Measurements from ENCODE around the gene LARP1. TPM values are rescaled to one million over a fixed set of nuclear protein-coding genes. Genes with fewer than 3 reads are reported as not detected.

The LARP1 gene
- total RNA-seq, 6 donors from 2014 or later, result 107 to 154 (median 129) TPM

DNA sequence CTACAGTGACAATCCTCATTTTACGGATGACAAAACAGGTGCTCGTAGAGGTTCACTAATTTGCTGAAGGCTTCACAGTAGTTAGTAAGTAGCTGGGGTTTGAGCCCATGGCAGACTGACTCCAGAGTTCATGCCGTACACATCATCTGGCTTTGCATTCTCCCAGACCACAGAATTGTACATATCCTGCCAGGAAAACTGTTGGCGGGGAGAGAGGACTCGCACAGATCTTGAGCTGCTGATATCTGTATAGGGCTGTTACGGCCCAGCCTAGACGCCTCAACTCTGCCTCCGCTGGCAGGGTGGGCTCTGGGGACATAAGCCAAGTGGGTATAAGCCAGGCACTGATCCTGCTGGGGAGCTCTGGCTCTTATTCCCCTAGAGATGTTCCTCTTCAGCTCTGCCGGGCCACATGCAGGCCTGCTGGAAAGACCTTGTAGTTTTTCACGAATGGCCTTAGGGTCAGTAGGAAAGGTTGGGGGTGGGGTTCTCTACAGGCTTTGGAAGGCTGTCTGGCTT is 16.3 kb downstream of the LARP1 start:
- Histone ChIP-seq H3K36me3 (no peaks in the 10 kb centered on the region), H3K9me3 (no peaks in the 10 kb centered on the region), H3K27ac (peak overlapping the region in 2 of 4 donors; percentile 26 to 33), H3K4me1 (peaks cover 35 to 67% (median 55%) of the 10 kb centered on the region in 4 donors), H3K4me3 (no peak overlapping the region), H3K27me3 (no peaks in the 10 kb centered on the region)
- WGBS, 2 donors, result 48 to 52% methylated on average over 7 to 10 of the region's 10 CpGs
- DNase-seq (no peak), ATAC-seq (ENCODE audit: low FRiP score in 2 of 2) (peak in 1 of 2 donors; percentile 84)
- TF ChIP-seq POLR2AphosphoS5 (IDR thresholded peaks at IDR 0.05), result no peak
- no peak for TF ChIP-seq EP300 (IDR thresholded peaks at IDR 0.05)
- no peak for TF ChIP-seq POLR2A (IDR thresholded peaks at IDR 0.05)
- TF ChIP-seq, protein P1, sequence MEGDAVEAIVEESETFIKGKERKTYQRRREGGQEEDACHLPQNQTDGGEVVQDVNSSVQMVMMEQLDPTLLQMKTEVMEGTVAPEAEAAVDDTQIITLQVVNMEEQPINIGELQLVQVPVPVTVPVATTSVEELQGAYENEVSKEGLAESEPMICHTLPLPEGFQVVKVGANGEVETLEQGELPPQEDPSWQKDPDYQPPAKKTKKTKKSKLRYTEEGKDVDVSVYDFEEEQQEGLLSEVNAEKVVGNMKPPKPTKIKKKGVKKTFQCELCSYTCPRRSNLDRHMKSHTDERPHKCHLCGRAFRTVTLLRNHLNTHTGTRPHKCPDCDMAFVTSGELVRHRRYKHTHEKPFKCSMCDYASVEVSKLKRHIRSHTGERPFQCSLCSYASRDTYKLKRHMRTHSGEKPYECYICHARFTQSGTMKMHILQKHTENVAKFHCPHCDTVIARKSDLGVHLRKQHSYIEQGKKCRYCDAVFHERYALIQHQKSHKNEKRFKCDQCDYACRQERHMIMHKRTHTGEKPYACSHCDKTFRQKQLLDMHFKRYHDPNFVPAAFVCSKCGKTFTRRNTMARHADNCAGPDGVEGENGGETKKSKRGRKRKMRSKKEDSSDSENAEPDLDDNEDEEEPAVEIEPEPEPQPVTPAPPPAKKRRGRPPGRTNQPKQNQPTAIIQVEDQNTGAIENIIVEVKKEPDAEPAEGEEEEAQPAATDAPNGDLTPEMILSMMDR (IDR thresholded peaks at IDR 0.05), result no peak

DNA sequence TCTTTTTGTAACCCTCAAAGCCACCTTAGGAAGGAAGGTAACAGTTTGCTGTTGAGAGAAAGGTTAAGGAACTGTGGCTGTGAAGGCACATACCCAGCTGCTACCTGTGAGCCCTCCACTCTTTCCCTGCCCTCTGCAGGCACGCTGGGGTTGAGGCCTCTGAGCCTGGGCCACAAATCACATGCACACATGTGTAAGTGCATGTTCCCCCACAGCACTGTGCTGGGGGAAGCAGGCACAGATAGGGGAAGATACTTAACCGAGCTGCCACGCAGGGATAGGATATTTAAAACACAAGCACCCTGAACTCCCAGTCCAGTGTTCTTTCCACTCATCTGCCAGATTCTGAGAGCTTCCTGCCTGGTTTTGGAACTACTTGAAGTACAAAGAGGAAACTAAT is 18.1 kb downstream of the LARP1 start:
- Histone ChIP-seq H3K9me3 (no peaks in the 10 kb centered on the region), H3K4me3 (no peak overlapping the region), H3K36me3 (no peaks in the 10 kb centered on the region), H3K27me3 (no peaks in the 10 kb centered on the region), H3K4me1 (peaks cover 30 to 53% (median 42%) of the 10 kb centered on the region in 4 donors), H3K27ac (no peak overlapping the region)
- TF ChIP-seq POLR2A (IDR thresholded peaks at IDR 0.05) (no peak), POLR2AphosphoS5 (IDR thresholded peaks at IDR 0.05) (no peak), EP300 (IDR thresholded peaks at IDR 0.05) (no peak)
- TF ChIP-seq, protein P1 (IDR thresholded peaks at IDR 0.05), result no peak
- ATAC-seq (ENCODE audit: low FRiP score in 2 of 2) (no peak), DNase-seq (no peak)
- 67 to 79% methylated on average over 3 of the region's 3 CpGs for WGBS, 2 donors

DNA sequence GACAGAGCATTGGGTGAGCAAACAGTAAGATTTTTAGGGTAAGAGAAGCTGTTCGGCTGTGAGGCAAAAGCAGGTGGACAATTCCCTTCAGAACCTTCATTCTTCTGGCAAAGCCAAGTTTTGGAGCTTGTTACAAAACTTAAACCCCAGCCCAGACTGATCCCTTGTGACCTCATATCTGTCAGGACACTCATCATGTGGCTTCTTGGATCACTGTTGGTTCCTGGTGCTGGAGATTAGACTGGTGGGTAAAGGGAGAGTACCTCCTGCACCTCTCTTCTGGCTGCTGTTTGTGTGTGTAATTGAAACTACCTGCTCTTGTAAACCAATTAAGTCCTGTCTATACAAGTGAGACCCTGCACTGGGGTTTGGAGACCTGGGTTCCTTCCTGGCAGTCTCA is 21.0 kb downstream of the LARP1 start:
- Histone ChIP-seq H3K4me3 (no peak overlapping the region), H3K27me3 (no peaks in the 10 kb centered on the region), H3K36me3 (no peaks in the 10 kb centered on the region), H3K9me3 (no peaks in the 10 kb centered on the region), H3K27ac (no peak overlapping the region), H3K4me1 (peaks cover 17 to 52% (median 31%) of the 10 kb centered on the region in 4 donors)
- DNase-seq, result no peak
- TF ChIP-seq POLR2A (IDR thresholded peaks at IDR 0.05) (no peak), POLR2AphosphoS5 (IDR thresholded peaks at IDR 0.05) (no peak), EP300 (IDR thresholded peaks at IDR 0.05) (no peak)
- TF ChIP-seq, protein P1 (IDR thresholded peaks at IDR 0.05), result no peak
- no peak for ATAC-seq (ENCODE audit: low FRiP score in 2 of 2)
- WGBS, 2 donors, result 87 to 88% methylated on average over 1 of the region's 1 CpG

DNA sequence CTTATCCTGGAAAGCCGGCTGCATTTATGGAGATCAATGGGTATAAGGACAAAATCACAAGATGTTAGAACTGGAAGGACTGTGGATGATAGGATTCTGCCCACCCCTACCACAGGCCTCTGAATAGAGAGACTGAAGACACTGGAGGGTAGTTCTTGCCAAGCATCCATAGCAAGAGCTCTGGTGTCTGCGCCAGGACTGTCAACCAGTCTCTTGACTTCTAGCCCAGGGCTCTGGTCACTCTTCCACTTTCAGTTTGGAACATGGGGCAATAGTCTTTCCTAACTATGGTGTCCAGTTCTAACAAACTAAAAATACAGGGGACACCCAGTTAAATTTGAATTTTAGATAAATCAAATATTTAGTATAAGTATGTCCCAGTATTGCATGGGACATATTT is 23.4 kb downstream of the LARP1 start:
- Histone ChIP-seq H3K4me1 (peaks cover 29 to 58% (median 41%) of the 10 kb centered on the region in 4 donors), H3K4me3 (no peak overlapping the region), H3K9me3 (no peaks in the 10 kb centered on the region), H3K36me3 (no peaks in the 10 kb centered on the region), H3K27ac (no peak overlapping the region), H3K27me3 (no peaks in the 10 kb centered on the region)
- 95 to 100% methylated on average over 2 of the region's 2 CpGs for WGBS, 2 donors
- ATAC-seq (ENCODE audit: low FRiP score in 2 of 2) (no peak), DNase-seq (no peak)
- TF ChIP-seq, protein P1 (IDR thresholded peaks at IDR 0.05), result no peak
- no peak for TF ChIP-seq POLR2A (IDR thresholded peaks at IDR 0.05)
- no peak for TF ChIP-seq EP300 (IDR thresholded peaks at IDR 0.05)
- no peak for TF ChIP-seq POLR2AphosphoS5 (IDR thresholded peaks at IDR 0.05)

DNA sequence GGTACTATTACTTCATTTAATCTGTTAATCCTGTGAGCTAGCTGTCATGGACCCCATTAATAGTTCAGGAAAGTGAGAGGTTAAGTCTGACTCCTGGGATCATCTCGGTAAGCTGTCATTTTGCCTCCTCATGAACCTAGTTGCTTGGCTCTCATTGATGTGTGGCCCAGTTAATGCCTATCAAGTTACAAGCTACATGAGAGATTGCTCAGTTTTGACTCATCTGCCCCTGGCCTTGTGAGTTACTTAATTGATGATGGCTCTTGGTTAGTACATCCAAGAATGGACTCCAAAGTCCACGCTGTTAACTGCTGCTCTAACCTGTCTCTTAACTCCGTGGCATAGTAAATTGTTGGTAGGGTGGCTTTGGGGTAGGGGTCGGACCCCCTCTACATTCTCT is 23.9 kb downstream of the LARP1 start:
- Histone ChIP-seq H3K27ac (no peak overlapping the region), H3K27me3 (no peaks in the 10 kb centered on the region), H3K4me1 (peaks cover 34 to 59% (median 43%) of the 10 kb centered on the region in 4 donors), H3K36me3 (no peaks in the 10 kb centered on the region), H3K9me3 (no peaks in the 10 kb centered on the region), H3K4me3 (no peak overlapping the region)
- DNase-seq (no peak), ATAC-seq (ENCODE audit: low FRiP score in 2 of 2) (peak in 1 of 2 donors; percentile 22)
- WGBS, 2 donors, result 89 to 90% methylated on average over 4 of the region's 4 CpGs
- TF ChIP-seq EP300 (IDR thresholded peaks at IDR 0.05), result no peak
- TF ChIP-seq, protein P1 (IDR thresholded peaks at IDR 0.05), result no peak
- no peak for TF ChIP-seq POLR2AphosphoS5 (IDR thresholded peaks at IDR 0.05)
- no peak for TF ChIP-seq POLR2A (IDR thresholded peaks at IDR 0.05)

Measured in upper lobe of left lung (tissue), 6 donors.